Uterus (tissue), 4 donors: ENCODE data around the gene C9orf152. TPM values are rescaled to one million over a fixed set of nuclear protein-coding genes. Genes with fewer than 3 reads are reported as not detected.
"Not testable (repeated sequence)": the region's sequence is repeated elsewhere in the genome, so short reads cannot be mapped to it uniquely, and the experiment has no call there.

Experiments
- DNase-seq, 2 donors: peaks; one replicate each; pipeline ENCODE4 v3.0.0-alpha.2; 2019 to 2020
- H3K27ac ChIP-seq, 2 donors: fragments of 200-600 bp; sonication (generic); 1 replicate in 1 of 2; 2 replicates in 1 of 2; pipeline ENCODE4 v1.5.1; 2016 to 2018
- H3K27me3 ChIP-seq, 2 donors: fragments of 200-600 bp; sonication (generic); one replicate each; pipeline ENCODE4 v1.5.1; 2018 to 2019; ENCODE audit warnings: control low read depth in 1 of 2
- H3K36me3 ChIP-seq, 2 donors: fragments of 200-600 bp; sonication (generic); one replicate each; pipeline ENCODE4 v1.5.1; 2019; ENCODE audit warnings: control low read depth in 1 of 2
- H3K4me1 ChIP-seq, 2 donors: fragments of 200-600 bp; sonication (generic); one replicate each; pipeline ENCODE4 v1.5.1; 2018 to 2019; ENCODE audit warnings: control low read depth in 1 of 2
- H3K4me3 ChIP-seq, 2 donors: fragments of 200-600 bp; sonication (generic); 1 replicate in 1 of 2; 2 replicates in 1 of 2; pipeline ENCODE4 v1.5.1; 2018 to 2019; ENCODE audit warnings: mild to moderate bottlenecking in 1 of 2
- H3K9me3 ChIP-seq, 2 donors: fragments of 200-600 bp; sonication (generic); one replicate each; pipeline ENCODE4 v1.5.1; 2019; ENCODE audit warnings: control low read depth in 1 of 2
- CTCF ChIP-seq, 4 experiments: fragments of 200-600 bp in 2 of 4; fragments of 450-650 bp in 2 of 4; sonication (generic) in 2 of 4; IDR thresholded peaks; one replicate each; pipeline ENCODE4 v1.5.1; 2016 to 2019; ENCODE audit warnings: antibody characterized with exemption in 4 of 4, mild to moderate bottlenecking in 2 of 4, moderate library complexity in 1 of 4
- POLR2A ChIP-seq, 2 donors: fragments of 450-650 bp; IDR thresholded peaks; one replicate each; pipeline ENCODE4 v1.6.1; 2016; ENCODE audit warnings: antibody characterized with exemption in 2 of 2, mild to moderate bottlenecking in 1 of 2, moderate library complexity in 1 of 2
- intact Hi-C: fragments of 100-400 bp; cut with DNase I; formaldehyde crosslinking; loops from one replicate; pipeline ENCODE4 v1.15.1; 2023; ENCODE audit warnings: low total_unique reads
- total RNA-seq, 4 donors: library from RNA; depleted of rRNA in 3 of 4; stranded (reverse); fragments of >200 nt in 3 of 4; gene quantifications; one replicate each; pipeline versions ENCODE4 v1.1.0 to v1.2.4, GENCODE V29; 2014 to 2023
- donor health status: DM: yes; HTN: yes; CAD: no.

C9orf152 gene
- total RNA-seq, 4 donors from 2014 or later, result 1.6 TPM; not detected in 3

GRCh38 chr9:110214586-110215355 lies 6.8 kb upstream of the C9orf152 start:
- intact Hi-C loops, result loop anchor here (10.0 kb wide), 1 partner anchor 310 kb away; no protein-coding TSS in a partner anchor
- no peaks in the 10 kb centered on the region for H3K9me3 ChIP-seq
- DNase-seq, result no peak
- no peaks in the 10 kb centered on the region for H3K4me1 ChIP-seq
- no peaks in the 10 kb centered on the region for H3K27me3 ChIP-seq
- no peak overlapping the region for H3K4me3 ChIP-seq
- H3K27ac ChIP-seq, result no peak overlapping the region
- TF ChIP-seq POLR2A (IDR thresholded peaks at IDR 0.05) (no peak), CTCF (IDR thresholded peaks at IDR 0.05) (no peak)
- H3K36me3 ChIP-seq, result no peaks in the 10 kb centered on the region

GRCh38 chr9:110214090-110214489 lies 6.1 kb upstream of the C9orf152 start:
- H3K4me1 ChIP-seq, result no peaks in the 10 kb centered on the region
- H3K36me3 ChIP-seq, result no peaks in the 10 kb centered on the region
- no peak for DNase-seq
- TF ChIP-seq CTCF (IDR thresholded peaks at IDR 0.05) (no peak), POLR2A (IDR thresholded peaks at IDR 0.05) (no peak)
- no peak overlapping the region for H3K27ac ChIP-seq
- intact Hi-C loops, result loop anchor here (10.0 kb wide), 1 partner anchor 309 kb away; no protein-coding TSS in a partner anchor
- H3K4me3 ChIP-seq, result no peak overlapping the region
- H3K9me3 ChIP-seq, result no peaks in the 10 kb centered on the region
- no peaks in the 10 kb centered on the region for H3K27me3 ChIP-seq

- Histone ChIP-seq H3K27ac (no peak overlapping the region), H3K27me3 (no peaks in the 10 kb centered on the region), H3K9me3 (no peaks in the 10 kb centered on the region), H3K4me1 (no peaks in the 10 kb centered on the region), H3K4me3 (no peak overlapping the region), H3K36me3 (no peaks in the 10 kb centered on the region)
- DNase-seq, result no peak
- TF ChIP-seq CTCF (IDR thresholded peaks at IDR 0.05), result no peak
- TF ChIP-seq POLR2A (IDR thresholded peaks at IDR 0.05), result no peak
- intact Hi-C loops, result loop anchor here (10.0 kb wide), 1 partner anchor 309 kb away; no protein-coding TSS in a partner anchor
Measured at GRCh38 chr9:110213413-110214044, 5.6 kb upstream of the C9orf152 start.

GRCh38 chr9:110207071-110207641 lies 803 bp downstream of the C9orf152 start:
- Histone ChIP-seq H3K36me3 (no peaks in the 10 kb centered on the region), H3K4me3 (no peak overlapping the region), H3K9me3 (no peaks in the 10 kb centered on the region), H3K27me3 (no peaks in the 10 kb centered on the region), H3K4me1 (no peaks in the 10 kb centered on the region), H3K27ac (no peak overlapping the region)
- intact Hi-C loops, result no loop called here
- DNase-seq, result no peak
- TF ChIP-seq CTCF (IDR thresholded peaks at IDR 0.05) (no peak), POLR2A (IDR thresholded peaks at IDR 0.05) (no peak)

GRCh38 chr9:110206389-110206788 lies 1.6 kb downstream of the C9orf152 start:
- intact Hi-C loops, result no loop called here
- Histone ChIP-seq H3K36me3 (no peaks in the 10 kb centered on the region), H3K4me3 (no peak overlapping the region), H3K9me3 (no peaks in the 10 kb centered on the region), H3K27ac (no peak overlapping the region), H3K4me1 (no peaks in the 10 kb centered on the region), H3K27me3 (no peaks in the 10 kb centered on the region)
- no peak for DNase-seq
- no peak for TF ChIP-seq POLR2A (IDR thresholded peaks at IDR 0.05)
- TF ChIP-seq CTCF (IDR thresholded peaks at IDR 0.05), result no peak

GRCh38 chr9:110205612-110206011 lies 2.3 kb downstream of the C9orf152 start:
- H3K4me3 ChIP-seq, intact Hi-C loops, H3K4me1 ChIP-seq, H3K27ac ChIP-seq, H3K27me3 ChIP-seq, H3K9me3 ChIP-seq, DNase-seq, H3K36me3 ChIP-seq: not testable (repeated sequence)
